ENCODE results near the gene ZNF507.

GRCh38 chr19:32397671-32398101, 52.3 kb downstream of the ZNF507 start:
- TF ChIP-seq CTCF (conservative IDR thresholded peaks at IDR 0.05) (no peak), EZH2 (IDR thresholded peaks at IDR 0.05; ENCODE audit: low read depth) (no peak)
